ENCODE measurements around the gene ARL6. TPM values are rescaled to one million over a fixed set of nuclear protein-coding genes. Genes with fewer than 3 reads are reported as not detected.

ARL6 gene
- total and polyA plus RNA-seq, 2 donors (not counting 3 experiments of a cell fraction or from before 2014, with no cell fraction given), result 3.6 to 5.8 TPM

GRCh38 chr3:97765336-97765735, 778 bp downstream of the ARL6 start:
- Histone ChIP-seq H3K79me2 (ENCODE audit: control insufficient read depth, insufficient read depth, low read length) (no peaks in the 10 kb centered on the region), H3K9me3 (replicated peaks; ENCODE audit: control insufficient read depth, insufficient read depth, low read length) (no peaks in the 10 kb centered on the region), H4K20me1 (replicated peaks; ENCODE audit: control insufficient read depth, extremely low read depth, insufficient read depth, low read length) (no peaks in the 10 kb centered on the region), H3K4me2 (ENCODE audit: insufficient read depth, low read length) (peak overlapping the region; percentile 84), H3K27ac (ENCODE audit: insufficient read depth, low read depth, low read length) (no peak overlapping the region), H3K36me3 (ENCODE audit: control insufficient read depth in 2 of 2, extremely low read depth in 1 of 2, insufficient read depth in 2 of 2, low read length in 2 of 2) (no peaks in the 10 kb centered on the region), H3K4me1 (ENCODE audit: control insufficient read depth, extremely low read depth, insufficient read depth, low read length) (no peaks in the 10 kb centered on the region), H2AFZ (ENCODE audit: low read depth, low read length) (no peak overlapping the region), H3K27me3 (ENCODE audit: control insufficient read depth in 2 of 2, insufficient read depth in 2 of 2, low read length in 2 of 2) (no peaks in the 10 kb centered on the region), H3K9ac (replicated peaks; ENCODE audit: extremely low read depth, insufficient read depth, low read length) (no peak overlapping the region), H3K9me1 (replicated peaks; ENCODE audit: control insufficient read depth, extremely low read depth, insufficient read depth, low read length) (no peaks in the 10 kb centered on the region), H3K4me3 (replicated peaks in 1 of 3; ENCODE audit: insufficient read depth in 1 of 3, low read depth in 1 of 3, low read length in 3 of 3) (peak overlapping the region in 2 of 3 experiments; percentile 77 to 83)
- DNase-seq (ENCODE audit: low read depth, low spot score), result peak; percentile 6
- POLR2A ChIA-PET, result no interaction called here
- CTCF ChIA-PET, result interaction anchor here (1.2 to 2.2 kb wide), 6 partner anchors 13 to 951 kb away, joined by 3 to 20 read pairs (median 8); partner anchors contain the start of genes CRYBG3 and EPHA6
- no peak for FAIRE-seq
- intact Hi-C loops (cut with micrococcal nuclease), result loop anchor here (2.0 to 10.0 kb wide), 2 partner anchors 57 to 759 kb away; partner anchors contain the start of genes CLDND1 and CRYBG3
- TF ChIP-seq EZH2 (IDR thresholded peaks at IDR 0.05; ENCODE audit: borderline replicate concordance, low read depth, low read length, severe bottlenecking) (no peak), CTCF (IDR thresholded peaks at IDR 0.05; ENCODE audit: extremely low read depth in 1 of 2, insufficient read depth in 1 of 2, low read depth in 1 of 2, low read length in 2 of 2) (no peak)
- dilution Hi-C loops (cut with MboI; ENCODE audit: extremely low pct_ligation_motif_present, low sequenced_read_pairs), result no loop called here
- no TSS peak for BruUV-seq (replicated peaks)

GRCh38 chr3:97772926-97773325, 8.4 kb downstream of the ARL6 start:
- Histone ChIP-seq H2AFZ (ENCODE audit: low read depth, low read length) (no peak overlapping the region), H3K9me3 (replicated peaks; ENCODE audit: control insufficient read depth, insufficient read depth, low read length) (no peaks in the 10 kb centered on the region), H3K4me3 (replicated peaks in 1 of 3; ENCODE audit: insufficient read depth in 1 of 3, low read depth in 1 of 3, low read length in 3 of 3) (no peak overlapping the region), H4K20me1 (replicated peaks; ENCODE audit: control insufficient read depth, extremely low read depth, insufficient read depth, low read length) (no peaks in the 10 kb centered on the region), H3K9ac (replicated peaks; ENCODE audit: extremely low read depth, insufficient read depth, low read length) (no peak overlapping the region), H3K9me1 (replicated peaks; ENCODE audit: control insufficient read depth, extremely low read depth, insufficient read depth, low read length) (no peaks in the 10 kb centered on the region), H3K27ac (ENCODE audit: insufficient read depth, low read depth, low read length) (no peak overlapping the region), H3K4me2 (ENCODE audit: insufficient read depth, low read length) (no peak overlapping the region), H3K36me3 (ENCODE audit: control insufficient read depth in 2 of 2, extremely low read depth in 1 of 2, insufficient read depth in 2 of 2, low read length in 2 of 2) (no peaks in the 10 kb centered on the region), H3K79me2 (ENCODE audit: control insufficient read depth, insufficient read depth, low read length) (no peaks in the 10 kb centered on the region), H3K27me3 (ENCODE audit: control insufficient read depth in 2 of 2, insufficient read depth in 2 of 2, low read length in 2 of 2) (no peaks in the 10 kb centered on the region), H3K4me1 (ENCODE audit: control insufficient read depth, extremely low read depth, insufficient read depth, low read length) (peaks cover 6% of the 10 kb centered on the region)
- TF ChIP-seq MAX (IDR thresholded peaks at IDR 0.05; ENCODE audit: insufficient read depth, insufficient read length), result no peak
- TF ChIP-seq POLR2AphosphoS5 (IDR thresholded peaks at IDR 0.05; ENCODE audit: insufficient read depth, low read depth, low read length), result no peak
- no peak for TF ChIP-seq MYC (IDR thresholded peaks at IDR 0.05; ENCODE audit: low read depth, low read length)
- no peak for TF ChIP-seq GATA2 (IDR thresholded peaks at IDR 0.05; ENCODE audit: insufficient read depth, insufficient read length, low read depth, low read length)
- TF ChIP-seq FOS (IDR thresholded peaks at IDR 0.05; ENCODE audit: borderline replicate concordance, insufficient read depth, low read length), result no peak
- no peak for TF ChIP-seq JUN (IDR thresholded peaks at IDR 0.05; ENCODE audit: borderline replicate concordance, insufficient read depth, insufficient read length, low read depth)
- no peak for TF ChIP-seq CTCF (IDR thresholded peaks at IDR 0.05; ENCODE audit: extremely low read depth in 1 of 2, insufficient read depth in 1 of 2, low read depth in 1 of 2, low read length in 2 of 2)
- TF ChIP-seq POLR2A (IDR thresholded peaks at IDR 0.05; ENCODE audit: low read depth, low read length), result no peak
- no peak for TF ChIP-seq EZH2 (IDR thresholded peaks at IDR 0.05; ENCODE audit: borderline replicate concordance, low read depth, low read length, severe bottlenecking)
- DNase-seq (ENCODE audit: low read depth, low spot score) (no peak), FAIRE-seq (no peak)
- dilution Hi-C loops (cut with MboI; ENCODE audit: extremely low pct_ligation_motif_present, low sequenced_read_pairs) (no loop called here), intact Hi-C loops (cut with micrococcal nuclease) (no loop called here)
- no TSS peak for BruUV-seq (replicated peaks)
- ChIA-PET CTCF (no interaction called here), POLR2A (no interaction called here)

Measured in endothelial cell of umbilical vein (primary cell).